GM21381 (cell line): ENCODE measurements around the gene ZNF862.
"Not testable (repeated sequence)": the region's sequence is repeated elsewhere in the genome, so short reads cannot be mapped to it uniquely, and the experiment has no call there.

Source experiments
- ATAC-seq: cut with Tn5 transposase; IDR thresholded peaks from one replicate; pipeline ENCODE4 v1.9.1; 2021; ENCODE audit warnings: mild to moderate bottlenecking, moderate library complexity; ENCODE audit not compliant: unreplicated experiment

ZNF862 gene

DNA sequence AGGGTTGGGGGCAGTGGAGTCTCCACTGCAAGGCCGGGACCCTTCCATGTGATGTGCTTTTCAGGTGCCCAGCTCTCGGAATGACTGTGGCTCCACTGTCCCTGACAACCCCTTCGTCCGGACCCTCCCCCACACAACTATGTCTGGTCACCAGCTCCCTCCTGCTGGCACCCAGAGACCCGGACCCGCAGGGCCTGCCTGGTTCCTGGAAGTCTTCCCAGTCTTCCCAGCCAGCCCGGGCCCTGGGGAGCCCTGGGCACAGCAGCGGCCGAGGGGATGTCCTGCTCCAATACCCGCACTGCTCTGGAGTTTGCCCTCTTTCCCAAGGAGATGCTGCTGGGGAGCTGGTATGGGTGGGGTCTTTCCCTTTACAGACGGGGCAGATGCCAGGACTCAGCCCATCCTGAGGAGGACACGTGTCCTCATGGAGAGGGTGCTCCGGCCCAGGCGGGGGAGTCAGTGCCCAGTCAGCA lies 41.1 kb downstream of the ZNF862 start:
- ATAC-seq, result no peak

DNA sequence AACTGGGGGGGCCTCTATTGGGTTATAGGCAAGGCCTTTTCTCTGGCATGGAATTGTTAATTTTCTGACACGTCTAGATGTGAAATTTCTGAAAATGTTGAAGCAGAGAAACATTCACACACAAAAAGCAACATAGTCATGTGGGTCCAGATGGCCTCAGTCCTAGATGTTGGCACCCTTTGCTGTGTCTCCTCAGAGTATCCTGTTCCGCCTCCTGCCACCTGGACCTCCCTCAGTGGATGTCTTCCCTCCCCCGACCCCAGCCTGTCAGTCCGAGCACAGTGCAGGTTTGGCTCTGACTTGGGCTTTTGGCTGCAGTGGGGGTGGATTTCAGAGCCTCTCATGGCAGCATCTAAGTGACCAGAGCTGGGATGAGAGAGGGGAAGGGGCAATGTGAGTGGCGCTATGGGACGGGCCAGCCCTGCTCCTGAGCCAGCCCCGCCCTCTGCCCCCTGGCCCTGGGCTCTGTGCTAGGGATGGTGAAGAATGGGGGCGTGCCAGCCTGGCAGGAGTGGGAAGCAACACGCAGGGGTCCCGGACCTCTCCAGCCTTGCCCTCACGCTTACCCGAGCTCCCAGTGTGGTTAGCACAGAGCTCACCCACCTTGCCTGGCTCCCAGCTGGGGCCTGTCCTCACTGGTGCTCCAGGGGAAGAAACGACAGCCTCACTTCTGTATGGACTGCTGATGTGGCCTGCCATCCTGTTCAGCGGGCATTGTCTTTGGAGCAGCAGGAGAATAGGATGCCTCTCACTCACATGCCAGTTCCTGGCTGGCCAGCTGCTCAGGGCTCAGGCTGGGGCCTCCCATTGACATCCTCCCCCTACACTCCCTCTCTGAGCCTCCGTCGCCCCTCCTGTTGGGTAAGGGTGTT lies 41.8 kb downstream of the ZNF862 start:
- ATAC-seq, result no peak

DNA sequence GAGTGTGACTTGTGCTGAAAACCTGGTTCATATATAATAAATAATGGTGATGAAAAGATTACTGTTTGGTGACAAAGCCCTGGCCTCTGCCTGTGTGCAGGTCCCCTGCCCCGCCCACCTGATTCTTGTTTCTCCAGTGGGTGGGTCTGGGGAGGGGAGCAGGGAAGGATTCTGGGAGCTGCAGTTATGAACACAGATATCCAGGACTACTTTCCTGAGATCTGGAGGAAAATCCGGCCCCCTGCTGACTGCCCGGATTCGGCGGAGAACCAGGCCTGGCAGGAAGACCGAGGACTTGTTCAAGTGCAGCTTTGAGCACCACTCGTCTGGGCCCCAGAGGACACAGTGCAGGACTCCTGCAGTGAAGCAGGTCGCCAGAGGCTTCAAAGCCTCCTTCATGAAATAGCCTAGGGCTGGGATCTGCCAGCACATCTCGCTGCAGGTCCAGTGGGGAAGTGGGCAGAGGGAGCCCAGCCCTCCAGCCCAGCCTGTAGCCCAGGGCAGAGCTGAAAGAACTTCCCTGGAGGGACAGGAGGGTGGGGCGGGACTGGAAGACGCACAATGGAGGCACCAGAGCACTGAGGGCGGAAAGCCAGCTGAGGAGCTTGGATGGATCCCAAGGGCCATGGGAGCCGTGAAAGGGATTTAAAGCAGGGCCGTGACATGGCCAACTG lies 42.6 kb downstream of the ZNF862 start:
- ATAC-seq, result no peak

DNA sequence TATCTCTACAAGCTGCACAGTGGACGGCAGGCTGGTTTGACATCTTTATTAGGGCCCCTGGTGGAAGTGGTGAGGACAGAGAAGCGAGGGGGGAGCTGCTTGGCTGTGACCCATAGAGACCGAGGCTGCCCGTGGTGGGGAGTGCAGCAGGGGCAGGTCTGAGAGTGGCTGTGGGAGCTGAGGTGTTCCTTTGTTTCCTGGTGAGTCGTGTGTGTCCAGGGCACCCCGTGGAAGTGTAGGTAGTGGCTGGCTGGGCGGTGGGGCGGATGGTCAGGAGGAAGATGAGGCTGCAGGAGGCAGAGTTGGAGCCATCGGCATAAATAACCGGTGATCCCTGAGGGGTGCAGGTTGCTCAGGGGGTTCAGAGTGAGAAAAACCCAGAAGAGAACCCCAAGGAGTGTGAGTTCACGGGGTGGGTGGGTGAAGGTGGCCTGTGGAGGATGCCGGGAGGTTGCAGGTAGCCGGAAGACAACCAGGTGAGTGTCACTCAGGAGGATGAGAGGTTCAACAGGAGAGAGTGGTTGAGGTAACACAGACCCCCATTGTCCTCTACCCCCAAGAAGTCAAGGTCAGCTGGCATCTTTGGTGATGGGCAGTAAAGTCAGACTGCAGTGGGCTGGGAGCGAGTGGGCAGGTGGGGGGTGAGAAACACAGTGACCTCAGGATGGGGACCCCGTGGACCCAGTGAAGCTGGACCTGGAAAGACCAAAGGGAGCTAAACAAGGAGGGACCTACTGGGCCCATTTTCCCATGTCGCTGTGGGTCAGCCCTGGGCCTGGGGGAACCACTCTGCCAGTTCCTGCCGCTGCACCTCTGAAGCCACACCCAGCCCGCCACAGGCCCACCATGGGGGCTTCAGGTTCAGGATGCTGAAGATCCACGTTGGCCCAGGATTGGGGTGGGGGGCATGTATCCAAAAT lies 43.4 kb downstream of the ZNF862 start:
- ATAC-seq, result no peak

DNA sequence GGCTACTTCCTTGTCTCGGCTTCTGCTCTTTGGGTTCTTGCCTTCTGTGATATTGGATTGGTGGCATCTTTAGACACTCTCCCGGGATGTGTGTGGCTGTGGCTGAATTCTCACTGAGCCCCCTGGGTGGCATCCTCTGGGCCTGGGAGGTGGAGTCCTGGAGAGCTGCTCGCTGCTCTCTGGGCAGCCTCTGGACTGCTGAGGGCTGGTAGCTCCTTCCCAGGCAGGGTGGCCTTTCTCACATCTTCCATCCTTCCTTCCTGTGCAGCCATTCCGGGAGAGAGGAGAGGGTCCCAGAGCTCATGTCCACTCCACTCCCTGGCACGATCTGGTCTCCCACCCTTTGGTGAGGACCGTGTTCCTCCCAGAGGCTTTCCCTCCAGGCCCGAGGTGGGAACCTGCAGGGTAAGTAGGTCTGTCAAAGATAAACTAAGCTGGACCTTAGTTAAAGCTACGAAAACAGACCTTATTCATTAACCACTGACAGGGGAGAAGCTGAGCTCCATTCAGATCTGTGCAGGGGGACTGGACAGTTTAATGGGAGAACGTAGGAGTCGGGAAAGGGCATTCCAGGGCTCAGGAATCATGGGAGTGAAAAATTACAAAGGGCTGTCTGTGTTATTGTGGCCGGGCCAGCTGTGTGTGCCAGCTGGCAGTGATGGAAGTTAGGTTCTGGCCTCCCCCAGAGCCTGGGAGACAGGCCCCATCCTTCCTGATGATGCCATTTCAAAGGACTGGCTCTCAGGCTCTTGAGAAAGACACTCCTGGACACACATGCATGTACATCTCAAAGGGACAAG lies 44.3 kb downstream of the ZNF862 start:
- no peak for ATAC-seq

DNA sequence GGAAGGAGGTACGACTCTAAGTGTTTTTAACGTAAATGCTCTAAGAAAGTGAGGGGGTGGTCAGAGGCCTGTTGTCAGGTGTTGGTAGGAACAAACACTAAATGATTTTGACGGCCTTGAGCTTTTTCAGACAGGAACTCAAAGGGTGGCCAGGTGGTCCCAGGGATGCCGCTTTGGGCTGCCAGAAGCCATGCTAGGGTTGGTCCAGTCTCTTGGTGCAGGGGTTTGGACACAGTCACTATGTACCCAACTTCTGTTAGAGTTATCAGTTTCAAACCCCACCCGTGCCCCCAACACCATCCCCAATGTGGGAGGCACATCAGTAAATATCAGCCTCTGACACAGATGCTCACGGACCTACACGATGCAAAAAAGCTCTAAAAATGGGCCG lies 44.9 kb downstream of the ZNF862 start:
- no peak for ATAC-seq

DNA sequence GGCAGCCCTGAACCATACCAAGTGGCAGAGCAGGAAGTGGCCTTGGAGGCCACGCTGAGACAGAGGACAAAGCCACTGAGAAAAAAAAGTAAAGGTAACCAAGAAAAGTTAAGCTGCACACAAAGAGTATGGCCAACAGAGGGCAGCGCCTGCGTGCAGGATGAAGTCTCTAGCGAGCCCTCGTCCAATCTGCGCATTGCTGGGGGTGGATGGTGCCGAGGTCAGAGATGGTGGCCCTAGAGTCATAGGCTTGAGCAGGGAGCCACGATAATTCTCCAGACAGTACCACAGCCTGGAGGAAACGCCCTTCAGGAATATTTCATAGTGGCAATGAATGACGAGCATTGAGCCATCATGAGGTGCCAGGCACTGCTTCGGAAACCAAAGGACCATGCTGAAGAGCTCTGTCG lies 45.3 kb downstream of the ZNF862 start:
- ATAC-seq, result peak; percentile 78

DNA sequence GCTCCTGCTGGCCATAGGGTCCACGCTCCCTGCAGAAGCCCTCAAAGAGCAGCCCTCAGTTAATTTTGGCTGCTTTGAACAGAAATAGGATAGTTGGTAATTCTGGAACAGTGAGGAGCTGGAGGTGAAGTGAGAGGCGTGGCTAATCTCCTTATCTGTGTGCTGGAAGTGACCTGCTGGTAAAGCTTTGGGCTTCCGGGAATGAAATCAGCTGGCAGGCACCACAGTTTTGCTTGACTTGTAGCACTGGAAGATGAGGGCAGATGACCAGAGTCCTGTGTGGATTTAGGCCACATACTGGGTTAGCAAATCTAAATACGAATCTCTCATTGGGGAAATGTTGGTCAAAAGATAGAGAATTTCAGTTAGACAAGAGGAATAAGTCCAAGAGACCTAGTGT lies 45.8 kb downstream of the ZNF862 start:
- no peak for ATAC-seq

DNA sequence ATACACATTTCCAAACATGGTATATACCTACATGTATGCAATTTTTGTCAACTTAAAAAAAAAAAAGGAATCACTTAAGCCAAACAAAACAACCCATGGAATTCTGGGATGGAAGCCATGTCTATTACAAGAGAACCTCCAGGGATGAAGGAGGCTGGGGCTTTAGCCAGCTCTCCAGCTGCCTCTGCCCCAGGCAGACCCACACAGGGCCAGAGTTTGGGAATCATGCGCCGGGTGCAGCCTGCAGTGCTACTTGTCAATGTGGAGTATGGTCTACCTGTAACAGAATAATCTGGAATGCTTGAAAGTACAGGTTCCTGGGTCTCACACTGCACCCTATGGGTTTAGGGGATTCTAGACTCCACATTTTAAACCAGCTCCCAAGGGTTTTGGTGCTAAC lies 46.4 kb downstream of the ZNF862 start:
- ATAC-seq, result no peak

DNA sequence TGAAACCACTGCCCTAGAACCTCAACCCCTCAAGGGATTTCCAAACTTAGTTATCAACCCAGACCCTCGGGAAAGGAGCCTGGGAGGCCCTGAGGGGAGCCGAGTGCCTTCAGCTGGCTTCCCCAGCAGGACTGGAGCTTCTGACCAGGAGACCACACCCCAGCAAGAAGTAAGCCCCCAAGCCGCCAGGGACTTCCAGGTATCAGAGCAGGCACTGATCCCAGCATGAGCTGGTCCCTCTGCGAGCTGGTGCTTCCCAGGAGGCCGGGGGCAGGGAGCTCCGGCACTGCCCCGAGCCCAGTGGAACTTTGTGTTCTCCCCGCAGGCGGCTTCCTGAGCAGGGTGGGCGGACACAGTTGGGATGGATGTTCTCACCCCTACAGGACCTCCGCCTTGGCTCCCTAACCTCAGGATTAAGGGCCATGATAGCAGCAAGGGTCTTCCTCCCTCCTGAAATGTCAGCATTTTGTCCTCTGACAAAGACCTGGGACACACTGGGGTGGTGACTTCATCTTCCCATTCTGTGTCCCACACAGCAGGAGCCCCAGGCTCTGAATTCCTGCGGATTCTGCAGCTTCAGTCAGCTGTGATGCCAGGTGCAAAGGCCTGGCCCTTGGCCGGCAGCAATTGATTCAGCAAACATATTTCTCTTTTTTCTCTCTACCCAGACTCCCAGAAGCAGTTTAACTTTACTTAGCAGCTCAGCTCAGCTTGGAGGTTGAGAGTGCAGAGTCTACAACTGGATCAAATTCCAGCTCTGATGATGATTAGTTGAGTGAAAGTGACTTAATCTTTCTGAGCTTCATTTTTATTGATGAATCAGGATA lies 47.2 kb downstream of the ZNF862 start:
- no peak for ATAC-seq

DNA sequence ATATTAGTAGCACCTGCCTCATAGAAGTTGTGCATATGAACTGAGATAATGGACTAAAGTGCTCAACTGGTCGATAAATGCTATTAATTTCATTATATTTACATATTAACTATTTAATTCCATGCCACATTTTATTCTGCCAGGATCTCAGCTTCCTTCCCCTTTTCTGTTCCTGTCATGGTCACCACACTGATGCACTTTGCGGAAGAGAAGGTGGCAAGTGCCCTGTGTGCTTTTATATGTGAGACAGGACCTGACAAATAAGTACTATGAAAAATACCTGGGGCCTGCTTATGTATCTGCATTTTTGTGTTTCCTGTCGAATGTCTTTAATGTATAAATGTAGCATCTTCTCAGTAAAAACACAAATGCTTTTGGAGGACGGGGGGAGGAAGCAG lies 47.8 kb downstream of the ZNF862 start:
- no peak for ATAC-seq

DNA sequence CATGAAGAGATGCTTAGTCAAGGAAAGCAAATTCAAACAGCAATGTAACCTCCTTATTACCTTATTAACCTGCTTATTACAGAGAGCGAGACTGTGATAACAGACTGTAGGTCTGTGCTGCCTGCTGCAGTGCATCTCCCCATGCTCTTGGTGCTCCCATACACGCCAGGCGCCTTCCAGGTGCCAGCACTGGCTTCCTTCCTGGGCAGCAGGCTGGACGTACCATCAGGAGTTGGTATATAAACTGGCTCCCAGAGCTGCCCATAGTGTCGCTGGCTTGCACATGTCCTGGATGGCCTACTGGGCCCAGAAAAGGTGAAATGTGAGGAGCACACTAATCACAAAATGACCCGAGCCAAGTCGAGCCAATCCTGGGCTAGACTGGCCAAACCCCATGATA lies 49.1 kb downstream of the ZNF862 start:
- ATAC-seq, result no peak

DNA sequence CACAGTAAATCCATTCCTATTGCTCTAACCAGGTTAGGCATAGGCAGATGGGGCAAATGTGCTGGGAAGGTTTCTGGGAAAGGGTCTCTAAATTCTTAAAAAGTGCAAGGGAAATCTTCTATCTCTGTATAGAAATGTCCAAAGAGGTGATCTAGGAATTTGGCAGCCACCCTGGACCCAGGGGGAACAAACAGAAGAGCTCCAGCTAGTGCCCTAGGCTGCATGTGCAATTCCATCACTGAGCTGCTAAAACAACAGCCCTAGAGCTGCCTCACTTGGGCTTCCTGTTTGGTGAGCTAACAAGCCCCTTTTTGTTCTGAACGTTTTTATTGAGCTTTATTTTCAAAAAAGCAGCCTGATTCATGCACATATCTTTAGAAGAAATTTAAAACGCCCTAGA lies 52.5 kb downstream of the ZNF862 start:
- ATAC-seq, result not testable (repeated sequence)

DNA sequence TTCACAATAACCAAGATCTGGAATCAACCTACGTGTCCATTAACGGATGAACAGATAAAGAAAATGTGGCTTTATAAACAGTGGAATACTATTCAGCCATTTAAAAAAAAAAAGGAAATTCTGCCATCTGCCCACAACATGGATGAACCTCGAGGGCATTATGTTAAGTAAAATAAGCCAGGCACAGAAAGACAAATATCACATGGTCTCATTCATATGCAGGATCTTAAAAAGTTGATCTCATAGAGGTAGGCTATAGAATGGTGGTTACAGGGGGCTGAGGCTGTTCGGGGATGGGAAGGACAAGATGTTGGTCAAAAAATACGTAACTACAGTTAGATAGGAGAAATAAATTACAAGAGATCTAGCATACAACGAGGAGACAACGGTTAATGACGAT lies 56.8 kb downstream of the ZNF862 start:
- ATAC-seq, result not testable (repeated sequence)

DNA sequence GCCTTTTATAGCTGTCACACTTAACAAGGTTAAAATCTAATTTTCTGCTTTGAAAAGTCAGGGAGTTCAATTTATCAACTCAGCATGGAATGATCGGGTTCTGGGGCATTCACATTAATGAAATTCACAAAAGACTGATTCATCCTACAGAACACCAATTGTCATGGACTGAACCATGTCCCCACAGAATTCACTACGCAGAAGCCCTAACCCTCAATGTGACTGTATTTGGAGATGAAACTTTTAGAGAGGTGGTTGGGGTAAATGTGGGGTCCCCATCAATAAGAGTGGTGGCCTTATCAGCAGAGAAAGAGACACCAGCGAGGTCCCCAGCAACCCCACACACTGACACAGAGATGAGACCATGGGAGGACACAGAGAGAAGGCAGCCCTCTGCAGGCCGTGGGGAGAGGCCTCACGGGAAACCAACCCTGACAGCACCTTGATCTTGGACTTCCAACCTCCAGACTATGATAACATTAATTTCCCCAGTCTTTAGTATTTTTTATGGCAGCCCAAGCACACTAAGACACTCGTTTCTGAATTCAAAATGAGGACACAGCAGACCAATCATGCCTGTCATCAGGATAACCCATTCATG lies 69.7 kb downstream of the ZNF862 start:
- ATAC-seq, result not testable (repeated sequence)

DNA sequence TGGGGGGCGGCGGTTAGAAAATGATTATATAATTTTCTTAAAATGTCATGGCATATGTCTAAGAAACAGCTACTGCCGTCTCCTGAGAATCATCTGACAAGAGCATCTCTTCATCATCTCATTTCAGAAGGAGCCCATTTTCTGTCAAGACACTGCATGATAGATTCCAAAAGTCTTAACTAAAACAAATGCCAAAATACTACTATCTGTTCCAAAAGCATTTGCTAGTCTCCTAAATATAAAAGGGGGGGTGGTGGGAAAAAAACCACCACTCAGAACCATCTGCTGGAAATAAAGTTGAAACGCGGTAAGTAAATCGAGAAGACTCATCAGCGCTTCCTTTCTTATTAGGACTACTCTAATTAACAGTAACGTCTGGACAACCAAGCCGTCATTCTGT lies 72.0 kb downstream of the ZNF862 start:
- ATAC-seq, result not testable (repeated sequence)

DNA sequence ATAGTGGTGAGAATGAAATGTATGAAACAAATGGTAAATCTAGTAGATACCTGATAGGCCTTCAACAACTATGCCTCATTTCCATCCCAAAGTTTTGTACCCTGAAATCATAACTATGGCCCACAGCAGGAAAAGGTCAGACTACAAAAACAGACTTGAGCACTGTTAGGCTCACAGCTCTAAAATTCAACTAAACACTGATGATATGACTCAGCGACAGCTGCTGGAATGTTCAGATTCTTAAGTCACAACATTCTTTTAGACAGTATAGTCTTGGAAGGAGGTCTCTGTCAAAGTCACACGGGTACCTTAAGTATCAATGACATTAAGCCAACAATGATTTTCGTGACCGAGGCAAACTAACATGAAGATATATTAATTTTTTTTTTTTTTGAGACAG lies 74.0 kb downstream of the ZNF862 start:
- not testable (repeated sequence) for ATAC-seq
